Coronary artery (tissue), 2 donors: Measurements from ENCODE around the gene STX4.

Source experiments
- DNase-seq: peaks from one replicate; pipeline ENCODE4 v3.0.0-alpha.2; 2017; ENCODE audit warnings: low spot score
- H3K27ac ChIP-seq, 2 donors: fragments of 200-600 bp; sonication (generic); one replicate each; pipeline ENCODE4 v1.5.1; 2016 to 2019
- H3K4me3 ChIP-seq: fragments of 200-600 bp; sonication (generic); 2 replicates; pipeline ENCODE4 v1.5.1; 2016; ENCODE audit warnings: mild to moderate bottlenecking, moderate library complexity
- TF ChIP-seq, protein P1 (sequence below): fragments of 200-600 bp; sonication (generic); IDR thresholded peaks from one replicate; pipeline ENCODE4 v1.5.1; 2019; ENCODE audit warnings: antibody characterized with exemption

The STX4 gene

DNA sequence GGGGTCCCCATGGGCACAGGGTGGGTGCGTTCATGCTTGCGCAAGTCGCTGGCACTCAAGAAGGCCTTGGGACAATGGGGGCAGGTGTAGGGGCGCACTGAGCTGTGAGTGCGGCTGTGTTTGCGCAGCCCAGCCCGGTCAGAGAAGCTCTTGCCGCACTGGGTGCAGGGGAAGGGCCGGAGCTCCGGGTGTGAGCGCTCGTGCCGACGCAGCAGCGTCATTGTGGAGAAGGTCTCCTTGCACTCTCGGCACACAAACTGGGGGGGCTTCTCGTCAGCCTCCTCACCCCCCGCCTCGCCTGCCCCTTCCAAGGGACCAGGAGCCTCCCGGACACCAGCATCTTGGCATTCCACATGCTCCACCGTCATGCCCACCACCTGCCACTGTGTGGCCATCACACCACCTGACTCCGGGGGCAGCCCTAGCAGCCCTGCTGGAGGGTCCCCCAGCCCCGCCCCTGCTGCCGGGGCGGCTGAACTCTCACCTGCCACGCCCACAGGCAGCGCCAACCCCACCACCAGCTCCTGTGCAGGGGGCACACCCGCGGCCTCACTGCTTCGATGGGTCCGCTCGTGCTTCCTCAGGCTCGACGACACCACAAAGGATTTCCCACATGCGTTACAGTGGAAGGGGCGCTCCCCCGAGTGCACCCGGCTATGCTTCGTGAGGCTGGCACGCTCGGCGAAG, 27.9 kb downstream of the STX4 start:
- no peak for DNase-seq
- H3K4me3 ChIP-seq, result no peak overlapping the region
- H3K27ac ChIP-seq, result no peak overlapping the region
- TF ChIP-seq, protein P1, sequence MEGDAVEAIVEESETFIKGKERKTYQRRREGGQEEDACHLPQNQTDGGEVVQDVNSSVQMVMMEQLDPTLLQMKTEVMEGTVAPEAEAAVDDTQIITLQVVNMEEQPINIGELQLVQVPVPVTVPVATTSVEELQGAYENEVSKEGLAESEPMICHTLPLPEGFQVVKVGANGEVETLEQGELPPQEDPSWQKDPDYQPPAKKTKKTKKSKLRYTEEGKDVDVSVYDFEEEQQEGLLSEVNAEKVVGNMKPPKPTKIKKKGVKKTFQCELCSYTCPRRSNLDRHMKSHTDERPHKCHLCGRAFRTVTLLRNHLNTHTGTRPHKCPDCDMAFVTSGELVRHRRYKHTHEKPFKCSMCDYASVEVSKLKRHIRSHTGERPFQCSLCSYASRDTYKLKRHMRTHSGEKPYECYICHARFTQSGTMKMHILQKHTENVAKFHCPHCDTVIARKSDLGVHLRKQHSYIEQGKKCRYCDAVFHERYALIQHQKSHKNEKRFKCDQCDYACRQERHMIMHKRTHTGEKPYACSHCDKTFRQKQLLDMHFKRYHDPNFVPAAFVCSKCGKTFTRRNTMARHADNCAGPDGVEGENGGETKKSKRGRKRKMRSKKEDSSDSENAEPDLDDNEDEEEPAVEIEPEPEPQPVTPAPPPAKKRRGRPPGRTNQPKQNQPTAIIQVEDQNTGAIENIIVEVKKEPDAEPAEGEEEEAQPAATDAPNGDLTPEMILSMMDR, result no peak

DNA sequence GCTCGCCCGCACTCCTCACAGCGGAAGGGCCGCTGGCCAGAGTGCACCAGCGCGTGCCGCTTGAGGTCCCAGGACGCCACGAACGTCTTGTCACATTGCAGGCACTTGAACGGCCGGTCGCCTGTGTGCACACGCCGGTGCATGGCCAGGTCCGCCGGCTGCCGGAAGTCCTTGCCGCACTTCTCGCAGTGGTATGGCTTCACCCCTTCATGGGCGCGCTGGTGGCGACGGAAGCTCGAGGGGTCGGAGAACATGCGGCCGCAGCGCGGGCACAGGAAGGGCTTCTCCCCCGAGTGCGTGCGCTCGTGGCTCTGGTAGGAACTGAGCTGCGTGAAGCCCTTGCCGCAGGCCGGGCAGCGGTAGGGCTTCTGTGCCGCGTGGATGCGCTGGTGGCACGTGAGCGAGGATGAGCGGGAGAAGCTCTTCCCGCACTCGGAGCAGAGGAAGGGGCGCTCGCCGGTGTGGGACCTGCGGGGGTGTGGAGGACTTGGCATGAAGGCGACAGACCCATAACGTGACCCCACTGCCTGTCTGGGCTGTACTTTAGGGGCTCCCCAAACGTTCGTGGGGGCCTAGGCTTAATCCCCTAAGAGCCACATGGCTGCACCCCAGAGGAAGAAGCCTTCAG, 28.6 kb downstream of the STX4 start:
- Histone ChIP-seq H3K27ac (no peak overlapping the region), H3K4me3 (no peak overlapping the region)
- no peak for DNase-seq
- TF ChIP-seq, protein P1, result no peak

DNA sequence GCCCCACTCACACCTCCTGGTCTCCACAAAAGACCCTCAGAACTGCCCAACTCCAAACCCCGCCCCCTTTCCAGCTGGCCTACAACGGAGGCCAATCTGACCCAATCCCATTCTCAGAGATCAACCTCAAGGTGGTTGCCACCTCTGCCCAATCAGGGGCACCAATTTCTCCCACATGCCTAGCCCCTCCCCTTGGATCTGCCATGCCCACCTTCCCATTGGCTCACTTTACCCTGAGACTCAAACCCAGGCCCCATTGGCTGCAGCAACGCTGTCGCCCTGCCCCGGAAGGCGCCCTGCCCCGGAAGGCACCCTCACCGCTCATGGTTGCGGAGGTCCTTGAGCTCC, 30.1 kb downstream of the STX4 start:
- H3K27ac ChIP-seq, result no peak overlapping the region
- DNase-seq, result no peak
- no peak overlapping the region for H3K4me3 ChIP-seq
- TF ChIP-seq, protein P1, result no peak

DNA sequence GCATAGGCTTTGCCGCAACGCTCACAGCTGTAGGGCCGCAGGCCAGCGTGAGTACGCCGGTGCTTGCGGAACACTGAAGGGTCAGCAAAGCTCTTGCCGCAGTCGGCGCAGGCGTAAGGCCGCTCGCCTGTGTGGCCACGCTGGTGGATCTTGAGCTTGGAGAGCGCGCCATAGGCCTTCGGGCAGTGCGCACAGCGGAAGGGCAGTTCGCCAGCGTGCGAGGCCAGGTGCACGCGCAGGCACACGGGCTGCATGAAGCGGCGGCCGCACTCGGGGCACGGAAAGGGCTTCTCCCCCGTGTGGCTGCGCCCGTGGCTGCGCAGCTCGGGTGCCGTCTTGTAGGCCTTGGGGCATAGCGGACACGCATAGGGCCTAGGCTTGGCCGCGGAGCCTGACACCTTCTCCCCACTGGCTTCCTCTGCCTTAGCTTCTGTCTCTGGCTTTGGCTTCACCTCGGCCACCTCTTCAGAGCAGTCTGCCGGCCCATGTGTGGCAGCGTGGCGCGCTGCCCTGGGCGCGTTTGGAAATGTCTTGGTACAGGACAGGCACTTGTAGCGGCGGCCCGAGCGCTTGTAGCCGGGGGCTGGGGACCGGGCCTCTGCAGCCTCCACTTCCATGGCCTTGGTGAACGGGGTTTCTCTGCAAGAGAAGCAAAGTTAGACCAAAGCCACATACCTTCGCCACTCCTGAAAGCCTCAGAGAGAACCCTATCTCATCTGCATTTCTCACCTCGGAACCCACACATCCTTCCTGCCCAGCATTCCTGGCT, 30.7 kb downstream of the STX4 start:
- TF ChIP-seq, protein P1, result no peak
- H3K27ac ChIP-seq, result peak overlapping the region in 1 of 2 donors; percentile 86
- no peak for DNase-seq
- H3K4me3 ChIP-seq, result no peak overlapping the region

DNA sequence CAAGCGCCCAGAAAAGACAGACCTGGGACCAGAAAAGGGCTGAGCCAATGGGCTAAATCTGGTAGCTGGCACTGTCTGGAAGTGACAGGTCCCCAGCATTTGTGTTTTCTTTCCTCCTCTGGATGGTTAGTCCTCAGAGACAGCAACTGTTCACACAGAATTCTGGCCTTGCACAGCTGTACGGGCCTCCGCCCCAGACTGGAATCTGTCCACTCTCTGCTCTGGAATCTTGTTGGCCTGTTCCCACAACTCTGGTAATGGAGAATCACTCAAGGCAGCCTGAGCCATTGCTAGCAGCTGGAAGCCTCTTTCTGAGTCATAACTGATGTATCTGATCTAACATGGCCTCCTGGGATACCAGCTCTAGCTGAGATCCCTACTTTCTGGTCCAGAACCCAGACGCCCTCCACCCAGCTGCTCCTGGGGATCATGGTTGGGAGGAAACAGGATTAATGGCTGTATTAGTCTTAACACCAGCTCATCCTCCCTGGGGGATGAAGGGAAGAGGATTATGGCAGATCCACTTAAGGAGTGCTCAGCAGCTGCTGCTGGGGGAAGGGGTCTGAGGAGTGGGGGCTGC, 31.6 kb downstream of the STX4 start:
- DNase-seq, result peak; percentile 80
- TF ChIP-seq, protein P1, result no peak
- peak overlapping the region; percentile 55 to 86 for H3K27ac ChIP-seq
- H3K4me3 ChIP-seq, result no peak overlapping the region

DNA sequence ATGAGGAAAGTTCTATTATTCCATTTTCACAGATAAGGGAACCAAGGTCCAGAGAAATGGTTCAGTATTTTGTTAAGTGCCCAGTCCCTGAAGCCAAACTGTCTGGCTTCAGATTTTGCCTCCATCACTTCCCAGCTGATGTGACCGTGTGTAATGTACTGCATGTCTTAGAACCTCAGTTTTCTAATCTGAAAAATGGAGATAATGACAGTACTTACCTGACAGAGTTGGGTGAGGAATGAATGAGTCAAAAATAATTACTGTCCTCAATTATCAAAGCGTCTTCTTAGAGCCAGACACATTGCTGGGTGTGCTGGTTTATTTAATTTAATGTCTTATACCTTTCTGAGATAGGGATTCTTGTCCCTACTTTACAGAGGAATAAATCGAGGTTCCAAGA, 34.0 kb downstream of the STX4 start:
- Histone ChIP-seq H3K4me3 (no peak overlapping the region), H3K27ac (no peak overlapping the region)
- DNase-seq, result no peak
- TF ChIP-seq, protein P1, result no peak
